WERI-Rb-1 (cell line): Measurements from ENCODE around the gene CFAP410.

Experiments used
- DNase-seq: peaks from one replicate; pipeline ENCODE4 v3.0.0-alpha.2; 2020
- H3K27ac ChIP-seq: fragments of 250-450 bp; sonication (Bioruptor Pico); 2 replicates; pipeline ENCODE4 v1.5.1; 2020; ENCODE audit warnings: mild to moderate bottlenecking, moderate library complexity
- H3K27me3 ChIP-seq: fragments of 250-450 bp; sonication (Bioruptor Pico); 2 replicates; pipeline ENCODE4 v1.5.1; 2021; ENCODE audit warnings: mild to moderate bottlenecking, low read depth, moderate library complexity; ENCODE audit not compliant: insufficient read depth, severe bottlenecking
- H3K36me3 ChIP-seq: fragments of 250-450 bp; sonication (Bioruptor Pico); 2 replicates; pipeline ENCODE4 v1.5.1; 2020; ENCODE audit warnings: mild to moderate bottlenecking, moderate library complexity
- H3K4me3 ChIP-seq: 2 replicates; pipeline ENCODE4 v1.5.1; 2011; ENCODE audit warnings: low read depth, mild to moderate bottlenecking, control low read depth, low read length
- H3K9me3 ChIP-seq: fragments of 250-450 bp; sonication (Bioruptor Pico); 2 replicates; pipeline ENCODE4 v1.5.1; 2021; ENCODE audit warnings: mild to moderate bottlenecking, moderate library complexity; ENCODE audit not compliant: severe bottlenecking
- TF ChIP-seq, protein P1 (sequence below): IDR thresholded peaks from 2 replicates; pipeline ENCODE4 v1.5.1; 2011; ENCODE audit warnings: low read depth, mild to moderate bottlenecking, control low read depth, inconsistent platforms, low read length

The CFAP410 gene

GRCh38 chr21:44377201-44377921 is 38.2 kb upstream of the CFAP410 start:
- H3K27ac ChIP-seq = no peak overlapping the region
- no peaks in the 10 kb centered on the region for H3K9me3 ChIP-seq
- no peaks in the 10 kb centered on the region for H3K36me3 ChIP-seq
- H3K27me3 ChIP-seq = no peaks in the 10 kb centered on the region
- TF ChIP-seq, protein P1, sequence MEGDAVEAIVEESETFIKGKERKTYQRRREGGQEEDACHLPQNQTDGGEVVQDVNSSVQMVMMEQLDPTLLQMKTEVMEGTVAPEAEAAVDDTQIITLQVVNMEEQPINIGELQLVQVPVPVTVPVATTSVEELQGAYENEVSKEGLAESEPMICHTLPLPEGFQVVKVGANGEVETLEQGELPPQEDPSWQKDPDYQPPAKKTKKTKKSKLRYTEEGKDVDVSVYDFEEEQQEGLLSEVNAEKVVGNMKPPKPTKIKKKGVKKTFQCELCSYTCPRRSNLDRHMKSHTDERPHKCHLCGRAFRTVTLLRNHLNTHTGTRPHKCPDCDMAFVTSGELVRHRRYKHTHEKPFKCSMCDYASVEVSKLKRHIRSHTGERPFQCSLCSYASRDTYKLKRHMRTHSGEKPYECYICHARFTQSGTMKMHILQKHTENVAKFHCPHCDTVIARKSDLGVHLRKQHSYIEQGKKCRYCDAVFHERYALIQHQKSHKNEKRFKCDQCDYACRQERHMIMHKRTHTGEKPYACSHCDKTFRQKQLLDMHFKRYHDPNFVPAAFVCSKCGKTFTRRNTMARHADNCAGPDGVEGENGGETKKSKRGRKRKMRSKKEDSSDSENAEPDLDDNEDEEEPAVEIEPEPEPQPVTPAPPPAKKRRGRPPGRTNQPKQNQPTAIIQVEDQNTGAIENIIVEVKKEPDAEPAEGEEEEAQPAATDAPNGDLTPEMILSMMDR = peak; percentile 91
- no peak overlapping the region for H3K4me3 ChIP-seq
- DNase-seq = peak; percentile 37

DNA sequence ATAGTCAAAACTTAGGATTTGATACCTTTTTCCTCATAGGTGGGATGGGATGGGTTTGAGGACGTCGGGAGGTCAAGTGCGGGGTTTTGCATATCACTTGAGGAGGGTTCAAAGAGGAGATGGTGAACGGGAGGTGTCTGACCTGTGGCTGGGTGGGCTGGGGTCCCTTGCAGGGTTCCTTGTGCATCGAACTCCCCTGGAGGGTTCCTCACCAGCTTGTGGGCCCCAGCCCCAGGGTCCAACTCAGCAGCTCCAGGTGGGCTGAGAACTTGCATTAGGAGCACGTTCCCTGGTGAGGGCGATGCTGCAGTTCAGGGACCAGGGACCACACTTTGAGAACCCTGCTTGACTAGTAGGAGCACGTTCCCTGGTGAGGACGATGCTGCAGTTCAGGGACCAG is 37.4 kb upstream of the CFAP410 start:
- no peaks in the 10 kb centered on the region for H3K27me3 ChIP-seq
- H3K9me3 ChIP-seq = no peaks in the 10 kb centered on the region
- DNase-seq = no peak
- TF ChIP-seq, protein P1 = no peak
- no peak overlapping the region for H3K27ac ChIP-seq
- no peaks in the 10 kb centered on the region for H3K36me3 ChIP-seq
- no peak overlapping the region for H3K4me3 ChIP-seq

DNA sequence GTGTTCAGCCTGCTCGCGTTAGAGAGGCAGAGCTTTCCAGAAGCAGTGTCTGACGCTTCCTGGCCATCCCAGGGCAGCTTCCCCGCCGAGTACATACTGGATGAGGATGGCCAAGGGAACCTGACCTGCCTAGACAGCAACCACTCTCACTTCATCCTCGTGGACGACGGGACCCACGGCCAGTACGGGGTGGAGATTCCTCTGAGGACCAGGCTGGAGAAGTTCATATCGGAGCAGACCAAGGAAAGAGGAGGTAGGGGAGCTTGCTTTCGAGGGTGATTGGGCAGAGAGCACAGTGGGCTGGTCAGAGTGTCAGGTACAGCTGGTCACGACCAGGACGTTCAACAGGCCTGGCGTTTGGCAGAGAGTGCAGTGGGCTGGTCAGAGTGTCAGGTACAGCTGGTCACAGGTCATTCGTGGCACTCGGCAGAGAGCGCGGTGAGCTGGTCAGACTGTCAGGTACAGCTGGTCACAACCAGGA is 36.6 kb upstream of the CFAP410 start:
- TF ChIP-seq, protein P1 = no peak
- H3K27me3 ChIP-seq = no peaks in the 10 kb centered on the region
- no peak for DNase-seq
- H3K27ac ChIP-seq = no peak overlapping the region
- no peaks in the 10 kb centered on the region for H3K36me3 ChIP-seq
- H3K4me3 ChIP-seq = no peak overlapping the region
- H3K9me3 ChIP-seq = no peaks in the 10 kb centered on the region

- H3K4me3 ChIP-seq = no peak overlapping the region
- H3K27ac ChIP-seq = no peak overlapping the region
- H3K9me3 ChIP-seq = no peaks in the 10 kb centered on the region
- no peak for DNase-seq
- peaks cover 3% of the 10 kb centered on the region for H3K27me3 ChIP-seq
- TF ChIP-seq, protein P1 = no peak
- H3K36me3 ChIP-seq = no peaks in the 10 kb centered on the region
Measured at GRCh38 chr21:44375281-44375651, 36.1 kb upstream of the CFAP410 start.

- Histone ChIP-seq H3K9me3 (no peaks in the 10 kb centered on the region), H3K27me3 (peaks cover 3% of the 10 kb centered on the region), H3K4me3 (no peak overlapping the region), H3K27ac (no peak overlapping the region), H3K36me3 (no peaks in the 10 kb centered on the region)
- TF ChIP-seq, protein P1 = no peak
- no peak for DNase-seq
Measured at GRCh38 chr21:44374601-44375280, 35.6 kb upstream of the CFAP410 start.
